PFSK-1 (cell line): ENCODE results near the gene ELN.

Experiments
- FOXP2 ChIP-seq: optimal IDR thresholded peaks from 2 replicates; pipeline ENCODE3; 2011; ENCODE audit warnings: borderline replicate concordance, control low read depth, inconsistent platforms; ENCODE audit not compliant: insufficient read depth; ENCODE audit errors: extremely low read length, extremely low read depth
- POLR2AphosphoS5 ChIP-seq: IDR thresholded peaks from 2 replicates; pipeline ENCODE4 v1.6.1; 2012; ENCODE audit warnings: low read depth, mild to moderate bottlenecking, control low read depth, low read length, moderate library complexity
- SIN3A ChIP-seq: IDR thresholded peaks from 2 replicates; pipeline ENCODE4 v1.6.1; 2012; ENCODE audit warnings: mild to moderate bottlenecking, low read length, moderate library complexity, borderline replicate concordance; ENCODE audit not compliant: insufficient read depth
- TAF1 ChIP-seq: IDR thresholded peaks from 2 replicates; pipeline ENCODE4 v1.6.1; 2012; ENCODE audit warnings: low read length, control low read depth, borderline replicate concordance; ENCODE audit not compliant: insufficient read depth
- TF ChIP-seq, protein P1 (sequence below), 2 experiments: IDR thresholded peaks; 2 replicates each; pipeline versions ENCODE4 v1.6.1 to v1.8.0; 2011 to 2012; ENCODE audit warnings: low read depth in 2 of 2, low read length in 2 of 2, control low read depth in 1 of 2, inconsistent platforms in 1 of 2, mild to moderate bottlenecking in 1 of 2, moderate library complexity in 1 of 2; ENCODE audit not compliant: insufficient read depth in 1 of 2

The ELN gene

GRCh38 chr7:74057216-74057925 lies 29.4 kb downstream of the ELN start:
- no peak for TF ChIP-seq POLR2AphosphoS5
- TF ChIP-seq SIN3A: no peak
- no peak for TF ChIP-seq FOXP2
- TF ChIP-seq, protein P1, sequence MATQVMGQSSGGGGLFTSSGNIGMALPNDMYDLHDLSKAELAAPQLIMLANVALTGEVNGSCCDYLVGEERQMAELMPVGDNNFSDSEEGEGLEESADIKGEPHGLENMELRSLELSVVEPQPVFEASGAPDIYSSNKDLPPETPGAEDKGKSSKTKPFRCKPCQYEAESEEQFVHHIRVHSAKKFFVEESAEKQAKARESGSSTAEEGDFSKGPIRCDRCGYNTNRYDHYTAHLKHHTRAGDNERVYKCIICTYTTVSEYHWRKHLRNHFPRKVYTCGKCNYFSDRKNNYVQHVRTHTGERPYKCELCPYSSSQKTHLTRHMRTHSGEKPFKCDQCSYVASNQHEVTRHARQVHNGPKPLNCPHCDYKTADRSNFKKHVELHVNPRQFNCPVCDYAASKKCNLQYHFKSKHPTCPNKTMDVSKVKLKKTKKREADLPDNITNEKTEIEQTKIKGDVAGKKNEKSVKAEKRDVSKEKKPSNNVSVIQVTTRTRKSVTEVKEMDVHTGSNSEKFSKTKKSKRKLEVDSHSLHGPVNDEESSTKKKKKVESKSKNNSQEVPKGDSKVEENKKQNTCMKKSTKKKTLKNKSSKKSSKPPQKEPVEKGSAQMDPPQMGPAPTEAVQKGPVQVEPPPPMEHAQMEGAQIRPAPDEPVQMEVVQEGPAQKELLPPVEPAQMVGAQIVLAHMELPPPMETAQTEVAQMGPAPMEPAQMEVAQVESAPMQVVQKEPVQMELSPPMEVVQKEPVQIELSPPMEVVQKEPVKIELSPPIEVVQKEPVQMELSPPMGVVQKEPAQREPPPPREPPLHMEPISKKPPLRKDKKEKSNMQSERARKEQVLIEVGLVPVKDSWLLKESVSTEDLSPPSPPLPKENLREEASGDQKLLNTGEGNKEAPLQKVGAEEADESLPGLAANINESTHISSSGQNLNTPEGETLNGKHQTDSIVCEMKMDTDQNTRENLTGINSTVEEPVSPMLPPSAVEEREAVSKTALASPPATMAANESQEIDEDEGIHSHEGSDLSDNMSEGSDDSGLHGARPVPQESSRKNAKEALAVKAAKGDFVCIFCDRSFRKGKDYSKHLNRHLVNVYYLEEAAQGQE (IDR thresholded peaks at IDR 0.05; ENCODE audit: insufficient read depth in 1 of 2, low read depth in 2 of 2, low read length in 2 of 2): no peak

- TF ChIP-seq, protein P1 (IDR thresholded peaks at IDR 0.05; ENCODE audit: insufficient read depth in 1 of 2, low read depth in 2 of 2, low read length in 2 of 2): no peak
- no peak for TF ChIP-seq POLR2AphosphoS5
- TF ChIP-seq TAF1: no peak
- TF ChIP-seq SIN3A: no peak
- no peak for TF ChIP-seq FOXP2
Measured at GRCh38 chr7:74057987-74058386, 30.0 kb downstream of the ELN start.

DNA sequence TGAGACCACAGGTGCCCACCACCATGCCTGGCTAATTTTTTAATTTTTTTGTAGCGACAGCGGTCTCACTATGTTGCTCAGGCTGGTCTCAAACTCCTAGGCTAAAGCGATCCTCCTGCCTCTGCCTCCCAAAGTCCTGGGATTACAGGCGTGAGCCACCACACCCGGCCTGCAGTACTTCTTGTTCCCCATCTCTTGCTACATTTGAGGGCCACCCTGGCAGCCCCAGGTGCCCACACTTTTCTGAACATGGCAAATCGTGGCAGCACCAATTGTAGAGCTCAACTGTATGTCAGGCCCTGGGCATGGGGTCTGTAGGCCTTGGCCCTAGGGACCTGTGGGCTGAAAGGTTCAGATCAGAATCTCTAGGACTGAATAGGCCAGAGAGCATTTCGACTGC lies 30.5 kb downstream of the ELN start:
- TF ChIP-seq POLR2AphosphoS5 (no peak), TAF1 (no peak)
- TF ChIP-seq, protein P1 (IDR thresholded peaks at IDR 0.05; ENCODE audit: insufficient read depth in 1 of 2, low read depth in 2 of 2, low read length in 2 of 2): no peak

DNA sequence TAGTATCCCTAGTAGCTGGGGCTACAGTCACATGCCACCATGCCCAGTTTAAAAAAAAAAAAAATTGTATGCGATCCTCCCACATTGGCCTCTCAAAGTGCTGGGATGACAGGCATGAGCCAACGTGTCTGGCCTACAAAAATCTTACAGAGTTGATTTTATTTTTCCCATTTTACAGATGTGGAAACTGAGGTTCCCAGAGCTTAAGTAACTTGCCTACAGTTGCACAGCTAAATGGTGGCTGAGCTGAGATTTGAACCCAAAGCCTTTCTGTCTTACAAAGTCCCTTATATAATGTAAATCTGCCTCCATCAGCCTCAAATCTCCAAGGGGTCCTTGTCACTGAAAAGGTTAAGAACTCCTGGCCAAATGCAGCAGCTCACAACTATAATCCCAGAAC lies 31.1 kb downstream of the ELN start:
- no peak for TF ChIP-seq POLR2AphosphoS5
- TF ChIP-seq FOXP2: no peak
- TF ChIP-seq, protein P1 (IDR thresholded peaks at IDR 0.05; ENCODE audit: insufficient read depth in 1 of 2, low read depth in 2 of 2, low read length in 2 of 2): no peak
- TF ChIP-seq TAF1: no peak
- no peak for TF ChIP-seq SIN3A
